GM18499 (cell line): Measurements from ENCODE around the gene HOXD10.

Source experiments
- ATAC-seq: cut with Tn5 transposase; IDR thresholded peaks from one replicate; pipeline ENCODE4 v1.9.1; 2021; ENCODE audit warnings: moderate number of reproducible peaks; ENCODE audit not compliant: insufficient read depth, unreplicated experiment

The HOXD10 gene

DNA sequence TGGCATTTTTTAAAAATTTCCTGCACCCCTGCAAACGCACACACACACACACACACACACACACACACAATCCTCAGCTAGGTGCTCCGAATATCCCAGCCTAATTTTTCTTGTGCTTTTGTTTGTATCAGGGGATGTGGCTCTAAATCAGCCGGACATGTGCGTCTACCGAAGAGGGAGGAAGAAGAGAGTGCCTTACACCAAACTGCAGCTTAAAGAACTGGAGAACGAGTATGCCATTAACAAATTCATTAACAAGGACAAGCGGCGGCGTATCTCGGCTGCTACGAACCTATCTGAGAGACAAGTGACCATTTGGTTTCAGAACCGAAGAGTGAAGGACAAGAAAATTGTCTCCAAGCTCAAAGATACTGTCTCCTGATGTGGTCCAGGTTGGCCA lies 22.2 kb upstream of the HOXD10 start:
- ATAC-seq, result no peak

DNA sequence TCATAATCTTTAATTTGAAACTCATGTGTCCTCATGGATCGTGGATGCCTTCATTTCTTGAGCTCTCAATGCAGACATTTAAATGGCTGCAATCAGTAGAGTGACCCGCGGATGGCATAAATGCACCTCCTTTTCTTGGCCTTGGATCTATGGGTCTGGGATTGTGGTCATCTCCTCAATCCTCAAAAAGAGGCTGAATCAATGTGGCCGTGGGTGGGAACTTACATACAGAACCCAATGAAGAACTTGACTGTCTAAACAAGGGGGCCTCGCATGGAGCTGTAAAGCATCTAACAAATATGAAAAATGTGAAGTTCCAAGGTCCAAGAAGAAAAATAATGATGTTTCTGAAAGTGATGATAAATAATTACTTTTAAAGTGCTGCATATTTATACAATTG lies 21.2 kb upstream of the HOXD10 start:
- no peak for ATAC-seq

GRCh38 chr2:176096243-176096985 lies 20.2 kb upstream of the HOXD10 start:
- no peak for ATAC-seq

- ATAC-seq, result peak; percentile 64
Observed at GRCh38 chr2:176096986-176097819, 19.4 kb upstream of the HOXD10 start.

DNA sequence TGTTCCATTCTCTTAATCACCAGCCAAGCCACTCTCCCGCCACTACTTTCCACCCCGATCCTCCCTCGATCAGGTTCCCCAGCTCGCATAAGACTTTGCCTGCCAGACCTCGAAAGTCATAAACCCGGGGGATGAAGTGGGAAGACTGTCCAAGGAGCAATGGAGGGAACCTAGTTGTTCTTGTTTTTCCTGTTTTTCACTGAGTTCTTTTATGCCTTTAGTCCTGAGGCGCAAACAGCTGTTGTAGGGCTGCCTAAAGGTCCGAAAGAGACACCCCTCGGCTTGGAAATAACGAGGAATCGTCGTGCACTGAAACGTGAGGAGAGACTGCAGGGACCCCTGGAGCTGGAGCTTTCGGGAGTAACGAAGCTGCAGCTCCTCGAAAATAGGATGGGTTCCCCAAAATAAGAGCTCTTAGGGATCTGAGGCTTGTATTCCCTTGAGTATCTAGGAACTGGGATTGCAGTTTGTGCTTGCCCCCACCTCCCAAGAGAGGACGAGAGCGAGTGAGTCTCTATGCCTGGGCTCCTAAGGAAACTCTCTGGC lies 18.7 kb upstream of the HOXD10 start:
- ATAC-seq, result no peak

GRCh38 chr2:176098366-176099158 lies 18.0 kb upstream of the HOXD10 start:
- ATAC-seq, result no peak

GRCh38 chr2:176099159-176099727 lies 17.3 kb upstream of the HOXD10 start:
- no peak for ATAC-seq

DNA sequence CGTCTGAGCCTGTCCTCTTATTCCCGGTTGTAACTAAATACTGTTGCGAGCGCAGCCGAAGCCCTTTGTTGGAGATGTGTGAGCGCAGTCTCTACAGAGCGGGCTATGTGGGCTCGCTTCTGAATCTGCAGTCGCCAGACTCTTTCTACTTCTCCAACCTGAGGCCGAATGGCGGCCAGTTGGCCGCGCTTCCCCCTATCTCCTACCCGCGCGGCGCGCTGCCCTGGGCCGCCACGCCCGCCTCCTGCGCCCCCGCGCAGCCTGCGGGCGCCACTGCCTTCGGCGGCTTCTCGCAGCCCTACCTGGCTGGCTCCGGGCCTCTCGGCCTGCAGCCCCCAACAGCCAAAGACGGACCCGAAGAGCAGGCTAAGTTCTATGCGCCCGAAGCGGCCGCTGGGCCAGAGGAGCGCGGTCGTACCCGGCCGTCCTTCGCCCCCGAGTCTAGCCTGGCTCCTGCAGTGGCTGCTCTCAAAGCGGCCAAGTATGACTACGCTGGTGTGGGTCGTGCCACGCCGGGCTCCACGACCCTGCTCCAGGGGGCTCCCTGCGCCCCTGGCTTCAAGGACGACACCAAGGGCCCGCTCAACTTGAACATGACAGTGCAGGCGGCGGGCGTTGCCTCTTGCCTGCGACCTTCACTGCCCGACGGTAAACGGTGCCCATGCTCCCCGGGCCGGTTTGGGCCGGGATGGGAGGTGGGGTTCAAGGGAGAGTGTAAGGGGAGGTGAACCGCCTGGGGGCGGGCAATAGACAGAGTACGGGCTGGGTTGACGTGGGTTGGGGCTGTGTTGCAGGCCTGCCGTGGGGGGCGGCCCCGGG lies 16.6 kb upstream of the HOXD10 start, which contains the start of gene HOXD12:
Gene HOXD12 (plus strand): TSS at position 68 of the 819 bp plus-strand sequence. CDS start 7 bp downstream, at position 75.
- no peak for ATAC-seq

DNA sequence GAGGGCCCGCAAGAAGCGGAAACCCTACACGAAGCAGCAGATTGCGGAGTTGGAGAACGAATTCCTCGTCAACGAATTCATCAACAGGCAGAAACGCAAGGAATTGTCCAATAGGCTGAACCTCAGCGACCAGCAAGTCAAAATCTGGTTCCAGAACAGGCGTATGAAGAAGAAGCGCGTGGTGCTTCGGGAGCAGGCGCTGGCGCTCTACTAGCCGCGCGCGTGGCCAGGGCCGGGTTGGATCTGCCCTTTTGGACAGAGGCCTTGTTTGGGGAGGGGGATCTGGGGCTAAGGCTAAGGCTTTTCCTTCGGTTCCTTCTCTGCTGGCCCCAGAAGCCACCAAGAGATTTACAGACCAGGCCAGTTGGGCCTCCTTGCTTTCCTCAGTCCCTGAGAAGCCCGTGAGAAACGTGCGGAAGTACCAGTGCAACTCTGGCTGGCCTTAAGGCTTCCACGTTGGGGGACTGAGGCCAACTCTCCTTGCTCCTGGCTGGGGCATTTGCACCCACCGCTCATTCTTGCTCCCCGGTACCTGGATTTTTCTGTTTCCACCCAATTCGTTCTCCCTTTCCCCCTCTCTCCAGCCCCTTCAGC lies 15.9 kb upstream of the HOXD10 start:
- no peak for ATAC-seq

GRCh38 chr2:176101216-176101830 lies 15.3 kb upstream of the HOXD10 start:
- no peak for ATAC-seq

- no peak for ATAC-seq
Observed at GRCh38 chr2:176101842-176102241, 14.7 kb upstream of the HOXD10 start.

DNA sequence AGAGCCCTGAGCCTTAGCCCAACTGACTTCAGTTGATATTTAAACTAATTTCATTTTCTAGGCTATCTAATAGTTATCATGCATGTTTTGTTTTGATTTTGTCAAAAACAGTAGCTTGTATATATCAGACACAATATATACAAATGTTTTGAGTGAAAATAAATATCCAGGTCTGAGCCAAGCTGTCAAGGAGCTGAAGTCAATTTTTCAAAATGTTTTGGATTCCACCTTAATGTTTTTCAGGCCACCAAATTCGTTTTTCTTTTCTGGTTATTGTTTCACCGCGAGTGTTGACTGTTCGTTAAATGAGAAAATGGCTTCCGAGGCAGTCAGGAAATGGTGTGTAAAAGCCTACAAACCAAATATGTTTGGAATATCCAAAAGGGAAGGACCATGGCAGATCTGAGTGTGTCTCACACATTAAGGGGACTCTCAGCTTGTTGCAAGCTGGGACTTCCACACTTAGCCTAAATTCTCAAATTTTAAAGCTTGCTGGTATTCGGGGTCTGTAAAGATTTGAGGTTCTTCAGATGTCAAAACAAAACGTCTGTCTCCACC lies 14.2 kb upstream of the HOXD10 start:
- ATAC-seq, result no peak

DNA sequence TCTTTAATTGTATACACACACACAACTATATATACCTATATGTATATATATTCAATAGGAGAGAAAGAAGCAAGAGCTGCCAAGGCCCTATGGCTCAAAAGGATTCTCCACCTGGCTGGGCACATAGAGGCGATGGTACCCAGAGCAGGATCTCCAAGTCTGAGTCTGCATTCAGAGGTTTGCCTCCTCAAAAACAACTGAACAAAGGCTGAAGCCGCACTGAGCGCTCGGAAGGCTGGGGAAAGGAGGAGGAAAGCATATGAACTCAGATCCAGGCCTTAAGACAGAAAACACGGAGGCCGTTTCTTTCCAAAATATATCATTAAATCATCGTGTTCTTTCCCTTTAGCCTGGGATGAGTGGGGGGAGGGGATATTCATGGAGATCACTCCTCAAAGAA lies 13.4 kb upstream of the HOXD10 start:
- ATAC-seq, result no peak

- ATAC-seq, result no peak
Observed at GRCh38 chr2:176103742-176104315, 12.7 kb upstream of the HOXD10 start.

DNA sequence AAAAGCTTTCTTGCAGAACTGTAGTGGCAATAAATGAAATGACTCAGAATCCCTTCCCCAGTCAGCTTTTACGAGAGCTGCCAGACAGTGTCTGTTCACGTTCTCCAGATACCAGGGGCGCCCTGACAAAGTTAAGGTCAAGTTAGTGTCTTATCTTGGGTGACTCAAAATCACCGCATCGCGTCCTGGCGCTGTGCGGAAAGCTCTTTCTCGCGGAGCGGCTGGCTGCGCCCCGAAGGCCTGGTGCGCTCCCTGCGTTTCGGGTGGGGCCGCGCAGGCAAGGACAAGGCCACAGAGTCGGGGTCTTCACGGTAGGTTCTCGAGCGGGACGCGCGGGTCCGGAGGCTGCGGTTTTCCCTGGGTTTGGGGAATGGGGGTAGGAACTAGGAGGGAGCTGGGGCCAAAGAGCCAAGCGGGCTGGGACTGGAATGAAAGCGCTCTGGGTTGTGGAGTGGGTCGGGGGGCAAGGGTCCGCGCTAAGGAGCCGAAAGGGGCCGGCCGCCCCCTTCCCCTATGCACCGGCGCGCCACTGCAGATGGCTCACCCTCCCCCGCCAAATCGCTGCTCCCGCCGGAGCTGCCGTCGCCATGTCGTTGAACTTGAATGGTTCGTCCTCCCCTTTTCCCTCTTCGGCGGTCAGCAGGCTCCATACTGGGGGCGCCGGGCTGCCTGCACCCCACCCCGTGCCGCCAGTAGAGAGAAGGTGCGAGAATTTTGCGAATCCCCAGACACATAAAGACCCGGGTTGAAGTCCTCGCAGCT lies 12.1 kb upstream of the HOXD10 start:
- no peak for ATAC-seq

- ATAC-seq, result no peak
Observed at GRCh38 chr2:176105078-176105729, 11.4 kb upstream of the HOXD10 start.
